ENCODE measurements around the gene NIPAL1. TPM values are rescaled to one million over a fixed set of nuclear protein-coding genes. Genes with fewer than 3 reads are reported as not detected.

Gene NIPAL1
- total RNA-seq, 6 experiments from 2014 or later, result 0.22 to 1.3 (median 0.48) TPM

- H3K27ac Mint-ChIP-seq, result no peak overlapping the region
- no peak overlapping the region for H3K4me3 Mint-ChIP-seq
- no peaks in the 10 kb centered on the region for H3K9me3 Mint-ChIP-seq
- H3K36me3 Mint-ChIP-seq (ENCODE audit: low read depth), result no peaks in the 10 kb centered on the region
- TF ChIP-seq CTCF (IDR thresholded peaks at IDR 0.05), result no peak
- DNase-seq, result no peak
- peaks cover 2% of the 10 kb centered on the region for H3K27me3 Mint-ChIP-seq (ENCODE audit: insufficient read depth)
- no peaks in the 10 kb centered on the region for H3K4me1 Mint-ChIP-seq (ENCODE audit: low read depth)
Observed at GRCh38 chr4:48038666-48039065, 22.1 kb downstream of the NIPAL1 start.

- H3K4me3 Mint-ChIP-seq, result no peak overlapping the region
- peaks cover 2% of the 10 kb centered on the region for H3K27me3 Mint-ChIP-seq (ENCODE audit: insufficient read depth)
- no peaks in the 10 kb centered on the region for H3K36me3 Mint-ChIP-seq (ENCODE audit: low read depth)
- no peak for DNase-seq
- no peak overlapping the region for H3K27ac Mint-ChIP-seq
- TF ChIP-seq CTCF (IDR thresholded peaks at IDR 0.05), result no peak
- no peaks in the 10 kb centered on the region for H3K9me3 Mint-ChIP-seq
- H3K4me1 Mint-ChIP-seq (ENCODE audit: low read depth), result no peaks in the 10 kb centered on the region
Observed at GRCh38 chr4:48039561-48039960, 23.0 kb downstream of the NIPAL1 start.

- Mint-ChIP-seq H3K9me3 (no peaks in the 10 kb centered on the region), H3K27ac (no peak overlapping the region), H3K36me3 (ENCODE audit: low read depth) (no peaks in the 10 kb centered on the region), H3K4me3 (no peak overlapping the region), H3K4me1 (ENCODE audit: low read depth) (no peaks in the 10 kb centered on the region), H3K27me3 (ENCODE audit: insufficient read depth) (peaks cover 5% of the 10 kb centered on the region)
- TF ChIP-seq CTCF (IDR thresholded peaks at IDR 0.05), result no peak
- DNase-seq, result no peak
Observed at GRCh38 chr4:48041535-48042137, 25.1 kb downstream of the NIPAL1 start.

- Mint-ChIP-seq H3K4me3 (no peak overlapping the region), H3K27me3 (ENCODE audit: insufficient read depth) (peaks cover 12% of the 10 kb centered on the region), H3K27ac (no peak overlapping the region), H3K4me1 (ENCODE audit: low read depth) (no peaks in the 10 kb centered on the region), H3K36me3 (ENCODE audit: low read depth) (no peaks in the 10 kb centered on the region), H3K9me3 (no peaks in the 10 kb centered on the region)
- TF ChIP-seq CTCF (IDR thresholded peaks at IDR 0.05), result no peak
- DNase-seq, result no peak
Observed at GRCh38 chr4:48042979-48043461, 26.4 kb downstream of the NIPAL1 start.

- Mint-ChIP-seq H3K9me3 (no peaks in the 10 kb centered on the region), H3K4me1 (ENCODE audit: low read depth) (no peaks in the 10 kb centered on the region), H3K27me3 (ENCODE audit: insufficient read depth) (peaks cover 12% of the 10 kb centered on the region), H3K36me3 (ENCODE audit: low read depth) (no peaks in the 10 kb centered on the region), H3K4me3 (no peak overlapping the region), H3K27ac (no peak overlapping the region)
- DNase-seq, result no peak
- no peak for TF ChIP-seq CTCF (IDR thresholded peaks at IDR 0.05)
Observed at GRCh38 chr4:48043504-48043903, 26.9 kb downstream of the NIPAL1 start.

Measured in HFFc6 (cell line).